NCI-H748 treated with DMSO at 0.1 percent for 48 hours (cell line): ENCODE data around the gene CCDC187.
"Not testable (repeated sequence)": the region's sequence is repeated elsewhere in the genome, so short reads cannot be mapped to it uniquely, and the experiment has no call there.

Source experiments
- DNase-seq: peaks from one replicate; lab custom pipeline; 2025; lab: John Stamatoyannopoulos, UW

The CCDC187 gene

DNA sequence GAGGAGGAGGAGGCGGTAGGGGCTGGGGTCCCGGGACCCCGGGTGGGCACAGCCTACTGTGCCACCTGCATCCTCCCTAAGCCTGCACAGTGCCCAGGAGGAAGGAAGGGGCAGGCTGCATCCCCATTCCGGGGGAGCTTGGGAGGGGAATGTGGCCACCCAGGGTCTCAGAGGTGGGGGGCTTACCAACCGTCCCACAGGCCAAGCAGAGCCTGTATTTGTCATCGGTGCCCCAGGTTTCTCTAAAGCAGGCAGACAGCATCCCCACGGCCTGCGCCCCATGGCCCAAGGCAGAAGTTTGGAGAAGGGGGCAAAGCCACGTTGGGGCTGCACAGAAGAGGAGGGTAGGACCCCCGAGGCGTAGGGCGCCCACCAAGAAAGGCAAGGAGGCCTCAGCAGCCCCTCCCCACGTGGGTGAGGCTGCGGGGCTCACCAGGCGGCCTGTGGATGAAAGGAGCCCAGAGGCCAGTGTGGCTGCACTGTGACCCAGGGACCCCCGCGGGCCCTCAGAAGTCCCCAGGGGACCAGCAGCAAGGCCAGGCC lies 22.9 kb upstream of the CCDC187 start:
- no peak for DNase-seq

DNA sequence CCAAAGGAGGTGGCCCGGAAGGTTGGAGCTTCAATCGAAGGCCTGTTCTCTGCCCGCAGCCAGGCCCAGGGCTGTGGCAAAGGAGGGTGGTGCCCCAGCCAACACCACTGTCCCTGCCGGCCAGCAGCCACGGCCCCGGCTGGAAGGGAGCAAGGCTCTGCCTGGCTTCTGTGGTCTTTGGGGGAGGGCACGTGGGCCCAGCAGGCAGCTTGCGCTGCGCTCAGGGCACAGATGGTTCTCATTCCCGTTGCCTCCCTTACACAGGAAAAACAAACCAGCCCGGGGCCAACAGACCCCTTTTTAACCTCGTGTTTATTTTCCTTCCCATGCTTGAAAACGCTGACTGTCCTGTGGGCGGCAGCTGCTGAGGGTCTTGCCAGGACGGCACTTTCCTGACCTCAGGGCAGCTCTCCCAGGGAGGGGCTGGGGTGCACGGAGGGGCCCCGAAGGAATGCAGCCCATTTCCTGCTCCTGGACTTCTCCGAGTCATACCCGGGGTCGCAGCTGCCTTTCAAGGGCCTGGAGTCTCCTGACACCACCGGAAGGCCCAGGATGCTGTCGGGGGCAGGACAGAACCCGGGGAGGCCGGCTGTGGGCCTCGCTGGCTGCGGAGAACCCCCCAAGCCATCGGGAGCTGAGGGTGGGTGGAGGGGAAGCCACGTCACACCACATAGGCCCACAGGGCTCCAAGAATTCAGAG lies 22.3 kb upstream of the CCDC187 start:
- DNase-seq, result no peak

- DNase-seq, result no peak
Observed at GRCh38 chr9:136325358-136325757, 21.5 kb upstream of the CCDC187 start.

- DNase-seq, result no peak
Observed at GRCh38 chr9:136324501-136325300, 20.8 kb upstream of the CCDC187 start.

DNA sequence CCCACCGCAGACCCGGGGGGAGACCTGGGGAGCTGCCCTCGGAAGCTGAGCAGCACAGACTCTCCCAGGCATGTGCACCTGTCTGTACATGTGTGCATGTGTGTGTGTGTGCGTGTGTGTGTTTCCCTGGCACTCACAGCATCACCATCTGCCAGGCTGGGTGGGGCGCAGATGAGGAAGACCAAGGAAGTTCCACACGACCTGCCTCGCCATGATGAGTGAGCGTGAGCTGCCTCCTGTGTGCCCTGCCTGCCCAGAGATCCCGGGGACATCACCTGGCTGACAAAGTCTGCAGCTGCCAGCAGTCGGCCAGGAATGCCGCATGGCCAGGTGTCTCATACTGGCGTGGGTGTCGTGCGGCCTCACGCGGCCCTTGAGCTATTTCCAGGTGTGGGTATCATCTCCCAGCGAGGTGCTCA lies 19.5 kb upstream of the CCDC187 start:
- no peak for DNase-seq

- DNase-seq, result no peak
Observed at GRCh38 chr9:136322756-136323330, 18.9 kb upstream of the CCDC187 start.

GRCh38 chr9:136321561-136321960 lies 17.7 kb upstream of the CCDC187 start:
- no peak for DNase-seq

GRCh38 chr9:136320972-136321371 lies 17.1 kb upstream of the CCDC187 start:
- not testable (repeated sequence) for DNase-seq

DNA sequence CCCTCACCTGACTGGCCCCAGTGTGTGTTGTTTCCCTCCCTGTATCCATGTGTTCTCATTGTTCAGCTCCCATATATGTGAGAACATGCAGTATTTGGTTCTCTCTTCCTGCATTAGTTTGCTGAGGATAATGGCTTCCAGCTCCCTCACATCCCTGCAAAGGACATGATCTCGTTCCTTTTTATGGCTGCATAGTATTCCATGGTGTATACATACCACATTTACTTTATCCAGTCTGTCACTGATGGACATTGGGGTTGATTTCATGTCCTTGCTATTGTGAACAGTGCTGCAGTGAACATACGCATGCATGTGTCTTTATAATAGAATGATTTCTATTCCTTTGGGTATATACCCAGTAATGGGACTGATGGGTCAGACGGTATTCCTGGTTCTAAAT lies 16.1 kb upstream of the CCDC187 start:
- DNase-seq, result not testable (repeated sequence)

- not testable (repeated sequence) for DNase-seq
Observed at GRCh38 chr9:136319244-136319643, 15.3 kb upstream of the CCDC187 start.

DNA sequence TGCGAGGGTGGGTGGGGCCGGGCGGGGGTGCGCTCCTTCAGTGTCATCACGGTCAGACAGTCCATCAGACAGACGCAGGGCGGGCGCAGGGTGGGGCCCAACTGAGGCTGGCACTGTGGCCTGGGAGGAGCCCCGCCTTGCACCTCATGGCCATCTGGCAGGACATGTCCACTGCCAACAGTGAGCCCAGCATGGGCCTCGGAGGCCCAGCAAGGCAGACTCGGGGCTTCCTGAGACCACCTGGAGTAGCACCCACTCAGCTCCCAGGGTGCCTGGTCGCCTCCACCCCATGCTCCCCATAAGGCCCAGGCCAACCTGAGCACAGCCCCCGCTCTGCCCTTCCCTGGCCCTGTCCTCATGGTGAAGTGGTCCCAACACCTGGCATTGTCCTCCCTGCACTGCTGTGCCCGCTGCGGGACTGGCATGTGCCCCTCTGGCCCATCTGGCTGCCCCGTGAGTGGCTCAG lies 14.9 kb upstream of the CCDC187 start:
- DNase-seq, result no peak

GRCh38 chr9:136318111-136318775 lies 14.3 kb upstream of the CCDC187 start:
- DNase-seq, result no peak

DNA sequence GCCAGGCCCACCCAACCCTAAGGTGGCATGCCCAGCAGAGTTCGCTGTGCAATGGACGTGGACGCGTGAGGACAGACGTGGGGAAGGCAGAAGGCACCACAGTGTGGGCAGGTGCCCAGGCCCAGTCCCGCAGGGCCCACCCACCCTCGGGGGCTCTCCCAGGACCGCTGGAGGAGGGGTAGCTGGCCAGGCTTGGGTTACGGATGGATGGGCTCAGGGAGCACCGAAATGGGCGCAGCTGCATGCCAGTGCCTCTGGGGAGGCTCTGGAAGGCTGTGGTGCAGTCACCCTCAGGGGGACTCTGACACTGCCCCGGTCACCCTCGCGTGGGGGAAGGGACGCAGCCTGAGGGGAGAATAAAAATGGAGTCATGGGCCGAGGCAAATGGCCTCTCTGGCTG lies 13.8 kb upstream of the CCDC187 start:
- DNase-seq, result no peak

- no peak for DNase-seq
Observed at GRCh38 chr9:136316896-136317676, 13.2 kb upstream of the CCDC187 start.

GRCh38 chr9:136316271-136316751 lies 12.4 kb upstream of the CCDC187 start:
- no peak for DNase-seq

DNA sequence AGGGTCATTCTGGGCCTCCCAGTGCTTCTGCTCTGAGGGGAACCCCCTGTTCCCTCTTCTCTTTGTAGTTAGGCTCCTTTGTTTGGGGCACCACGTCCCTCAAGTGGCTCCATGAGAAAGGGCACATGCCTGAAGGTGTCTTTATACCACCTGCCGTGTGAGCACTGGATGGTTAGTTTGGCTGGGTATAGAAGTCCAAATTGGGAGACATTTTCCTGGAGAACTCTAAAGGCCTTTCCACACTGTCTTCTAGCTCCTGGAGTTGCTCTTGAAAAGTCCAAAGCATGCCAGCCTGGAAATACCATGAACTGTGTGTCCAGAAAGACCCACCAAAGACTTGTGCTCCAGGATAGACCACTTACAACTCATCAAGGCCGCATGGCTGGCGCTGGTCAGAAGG lies 11.1 kb upstream of the CCDC187 start:
- DNase-seq, result no peak

- no peak for DNase-seq
Observed at GRCh38 chr9:136314056-136314416, 10.1 kb upstream of the CCDC187 start.

GRCh38 chr9:136313111-136314055 lies 9.5 kb upstream of the CCDC187 start:
- no peak for DNase-seq

DNA sequence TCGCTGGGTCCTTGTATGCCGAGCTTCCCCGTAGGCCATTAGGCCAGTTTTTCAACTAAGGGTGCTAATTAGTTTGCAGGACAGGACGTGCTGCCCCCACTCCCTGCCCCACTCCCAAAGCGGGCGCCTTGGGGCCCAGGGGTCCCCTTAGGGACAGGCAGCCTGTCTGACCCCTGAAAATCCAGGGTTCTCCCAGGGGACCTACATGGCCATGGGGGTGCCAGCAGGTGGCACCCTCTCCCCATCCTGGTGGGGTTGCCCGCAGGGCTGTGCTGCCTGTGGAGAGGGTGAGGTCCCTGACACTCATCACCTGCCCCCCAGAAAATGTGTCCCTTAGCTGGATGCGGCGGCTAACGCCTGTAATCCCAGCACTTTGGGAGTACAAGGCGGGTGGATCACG lies 8.5 kb upstream of the CCDC187 start:
- DNase-seq, result no peak

DNA sequence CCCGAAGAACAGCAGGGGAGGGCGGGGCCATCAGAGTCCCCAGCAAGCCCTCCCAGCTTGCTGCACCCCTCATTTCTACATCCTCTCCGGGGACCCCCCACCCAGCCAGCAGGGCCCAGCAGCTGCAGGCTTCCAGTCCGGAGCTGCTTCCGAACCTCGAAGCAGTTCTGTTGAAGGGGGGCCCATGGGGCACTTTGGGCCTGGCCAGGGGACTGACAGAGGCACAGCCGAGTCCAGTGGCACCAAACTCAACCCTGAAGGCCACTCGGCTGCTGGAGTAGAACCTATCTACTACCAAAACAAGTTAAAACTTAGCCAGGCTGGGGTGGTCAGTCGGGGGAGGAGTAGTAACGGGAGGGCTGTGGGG lies 8.1 kb upstream of the CCDC187 start:
- DNase-seq, result no peak
